ENCODE data around the gene RIOK1. TPM values are rescaled to one million over a fixed set of nuclear protein-coding genes. Genes with fewer than 3 reads are reported as not detected.

RIOK1 gene
- total and polyA plus RNA-seq, 2 of the 13 experiments (the other 11 are each of a cell fraction or from before 2014, with no cell fraction given), result 9.4 to 37.8 TPM

- TF ChIP-seq ZNF720 (CRISPR knock-in tag; IDR thresholded peaks at IDR 0.05) (no peak), ZNF557 (CRISPR knock-in tag; IDR thresholded peaks at IDR 0.05) (no peak), CENPX (CRISPR knock-in tag; IDR thresholded peaks at IDR 0.05) (no peak), E2F5 (CRISPR knock-in tag; conservative IDR thresholded peaks at IDR 0.05) (no peak), ZNF142 (CRISPR knock-in tag; IDR thresholded peaks at IDR 0.05) (no peak), ARNT (IDR thresholded peaks at IDR 0.05) (no peak), FOXA1 (IDR thresholded peaks at IDR 0.05) (no peak), FOXA1 (CRISPR knock-in tag; IDR thresholded peaks at IDR 0.05) (no peak), ZNF451 (CRISPR knock-in tag; IDR thresholded peaks at IDR 0.05) (no peak), AKAP8 (CRISPR knock-in tag; IDR thresholded peaks at IDR 0.05) (0 out of 2 replicates have a peak, but pooled peaks have one; percentile 42), ZMYM3 (CRISPR knock-in tag; IDR thresholded peaks at IDR 0.05) (no peak), ATAD3A (CRISPR knock-in tag; IDR thresholded peaks at IDR 0.05) (no peak), NFYC (CRISPR knock-in tag; IDR thresholded peaks at IDR 0.05) (no peak), CENPBD1 (CRISPR knock-in tag; IDR thresholded peaks at IDR 0.05; ENCODE audit: borderline replicate concordance, low read depth) (no peak), ZNF567 (CRISPR knock-in tag; IDR thresholded peaks at IDR 0.05; ENCODE audit: borderline replicate concordance) (no peak; the same call in 1 of the 2 replicates), ZNF33B (CRISPR knock-in tag; IDR thresholded peaks at IDR 0.05) (no peak; the same call in 1 of the 2 replicates), ZNF619 (CRISPR knock-in tag; IDR thresholded peaks at IDR 0.05) (0 out of 2 replicates have a peak, but pooled peaks have one; percentile 1), NFE2 (CRISPR knock-in tag; IDR thresholded peaks at IDR 0.05) (no peak), ZSCAN30 (CRISPR knock-in tag; IDR thresholded peaks at IDR 0.05) (no peak), TFDP2 (CRISPR knock-in tag; IDR thresholded peaks at IDR 0.05) (0 out of 2 replicates have a peak, but pooled peaks have one; percentile 23), ZBTB20 (CRISPR knock-in tag; IDR thresholded peaks at IDR 0.05; ENCODE audit: borderline replicate concordance, low read depth) (no peak), MED8 (CRISPR knock-in tag; IDR thresholded peaks at IDR 0.05; ENCODE audit: insufficient replicate concordance) (no peak), ZSCAN21 (CRISPR knock-in tag; IDR thresholded peaks at IDR 0.05; ENCODE audit: borderline replicate concordance) (no peak), DNMT3B (CRISPR knock-in tag; conservative IDR thresholded peaks at IDR 0.05) (no peak)
These were observed 42.2 kb downstream of the RIOK1 start (continued) for GRCh38 chr6:7431674-7432390.

Data from HepG2 (cell line).